ENCODE results near the gene TMED1. TPM values are rescaled to one million over a fixed set of nuclear protein-coding genes. Genes with fewer than 3 reads are reported as not detected.
"Not testable (repeated sequence)": the region's sequence is repeated elsewhere in the genome, so short reads cannot be mapped to it uniquely, and the experiment has no call there.

Gene TMED1
- total and polyA plus RNA-seq, 10 donors, result 13.1 to 30.5 (median 19.3) TPM

DNA sequence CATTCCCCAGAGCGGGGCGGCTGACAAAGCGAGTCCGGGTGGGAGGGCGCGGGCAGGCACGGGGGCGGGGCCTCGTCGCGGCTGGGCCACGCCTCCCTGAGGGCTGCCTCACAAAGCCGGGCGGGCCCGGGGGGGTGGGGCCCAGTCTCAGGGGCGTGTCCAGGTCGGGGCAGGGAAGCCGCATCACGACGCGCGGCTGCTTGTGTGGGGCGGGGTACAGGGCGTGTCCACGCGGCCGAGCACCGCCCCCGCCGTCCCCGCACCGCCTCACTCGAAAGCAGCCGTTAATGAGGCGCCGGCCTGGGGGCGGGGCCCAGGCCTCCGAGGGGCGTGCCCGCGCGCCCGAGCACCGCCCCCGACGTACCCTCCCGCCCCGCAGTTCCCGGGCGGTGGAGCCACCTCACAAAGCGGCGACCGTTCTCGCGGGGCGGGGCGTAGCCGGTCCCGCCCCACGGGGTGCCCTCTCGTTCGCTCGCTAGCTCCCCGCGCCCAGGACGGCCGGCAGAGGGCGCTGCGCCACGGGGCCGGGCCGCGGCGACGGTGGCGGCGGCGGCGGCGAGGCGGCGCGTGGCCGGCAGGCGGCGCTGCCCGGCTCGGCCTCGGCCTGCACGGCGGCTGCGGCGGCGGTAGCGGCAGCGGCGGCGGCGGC, 35.1 kb upstream of the TMED1 start, which contains the start of gene CARM1:
Gene CARM1 (plus strand): TSS at position 599 of the 649 bp plus-strand sequence. CDS start 150 bp downstream, outside the sequence.
- Histone ChIP-seq H3K36me3 (peaks cover 0 to 17% (median 0%) of the 10 kb centered on the region in 6 donors), H3K9me3 (no peaks in the 10 kb centered on the region), H3K4me1 (peaks cover 4 to 77% (median 34%) of the 10 kb centered on the region in 6 donors), H3K27ac (peak within 1 kb of the TSS in 7 of 8 donors; percentile 70 to 91 (median 83)), H3K27me3 (replicated peaks in 1 of 7) (peaks cover 0 to 4% (median 0%) of the 10 kb centered on the region in 7 donors), H3K4me3 (peak within 1 kb of the TSS; percentile 49 to 92 (median 68))
- peak in 2 of 3 donors; percentile 72 to 75 for TF ChIP-seq POLR2AphosphoS5 (IDR thresholded peaks at IDR 0.05)
- TF ChIP-seq, protein P1, sequence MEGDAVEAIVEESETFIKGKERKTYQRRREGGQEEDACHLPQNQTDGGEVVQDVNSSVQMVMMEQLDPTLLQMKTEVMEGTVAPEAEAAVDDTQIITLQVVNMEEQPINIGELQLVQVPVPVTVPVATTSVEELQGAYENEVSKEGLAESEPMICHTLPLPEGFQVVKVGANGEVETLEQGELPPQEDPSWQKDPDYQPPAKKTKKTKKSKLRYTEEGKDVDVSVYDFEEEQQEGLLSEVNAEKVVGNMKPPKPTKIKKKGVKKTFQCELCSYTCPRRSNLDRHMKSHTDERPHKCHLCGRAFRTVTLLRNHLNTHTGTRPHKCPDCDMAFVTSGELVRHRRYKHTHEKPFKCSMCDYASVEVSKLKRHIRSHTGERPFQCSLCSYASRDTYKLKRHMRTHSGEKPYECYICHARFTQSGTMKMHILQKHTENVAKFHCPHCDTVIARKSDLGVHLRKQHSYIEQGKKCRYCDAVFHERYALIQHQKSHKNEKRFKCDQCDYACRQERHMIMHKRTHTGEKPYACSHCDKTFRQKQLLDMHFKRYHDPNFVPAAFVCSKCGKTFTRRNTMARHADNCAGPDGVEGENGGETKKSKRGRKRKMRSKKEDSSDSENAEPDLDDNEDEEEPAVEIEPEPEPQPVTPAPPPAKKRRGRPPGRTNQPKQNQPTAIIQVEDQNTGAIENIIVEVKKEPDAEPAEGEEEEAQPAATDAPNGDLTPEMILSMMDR (IDR thresholded peaks at IDR 0.05 in 8 of 11, conservative IDR thresholded peaks at IDR 0.05 in 3 of 11), result peak; percentile 50 to 95 (median 86)
- TF ChIP-seq POLR2A (IDR thresholded peaks at IDR 0.05), result no peak
- WGBS, 5 donors, result 0 to 1% (median 1%) methylated on average over 4 to 98 of the region's 99 CpGs
- peak; percentile 100 for DNase-seq
- intact Hi-C loops (cut with DNase I; ENCODE audit: low total_unique reads), result no loop called here

- intact Hi-C loops (cut with DNase I; ENCODE audit: low total_unique reads), result no loop called here
- no peak for TF ChIP-seq POLR2AphosphoS5 (IDR thresholded peaks at IDR 0.05)
- TF ChIP-seq POLR2A (IDR thresholded peaks at IDR 0.05), result no peak
- TF ChIP-seq, protein P1 (IDR thresholded peaks at IDR 0.05 in 8 of 11, conservative IDR thresholded peaks at IDR 0.05 in 3 of 11), result no peak
- WGBS, 5 donors, result 1 to 8% (median 4%) methylated on average over 19 to 22 of the region's 22 CpGs
- peaks cover 0 to 4% (median 0%) of the 10 kb centered on the region in 7 donors for H3K27me3 ChIP-seq (replicated peaks in 1 of 7)
- DNase-seq, result no peak
- peaks cover 0 to 20% (median 0%) of the 10 kb centered on the region in 6 donors for H3K36me3 ChIP-seq
- peaks cover 4 to 72% (median 33%) of the 10 kb centered on the region in 6 donors for H3K4me1 ChIP-seq
- no peaks in the 10 kb centered on the region for H3K9me3 ChIP-seq
- H3K4me3 ChIP-seq, result peak overlapping the region; percentile 20 to 68 (median 32)
- H3K27ac ChIP-seq, result peak overlapping the region in 7 of 8 donors; percentile 70 to 91 (median 83)
Observed at GRCh38 chr19:10870501-10870954, 34.5 kb upstream of the TMED1 start.

- H3K27me3 ChIP-seq (replicated peaks in 1 of 7); H3K9me3 ChIP-seq; intact Hi-C loops (cut with DNase I; ENCODE audit: low total_unique reads); H3K4me3 ChIP-seq: not testable (repeated sequence)
- H3K27ac ChIP-seq, result peak overlapping the region in 5 of 8 donors; percentile 74 to 88 (median 83)
- H3K4me1 ChIP-seq, result peaks cover 4 to 67% (median 33%) of the 10 kb centered on the region in 6 donors
- H3K36me3 ChIP-seq, result peaks cover 0 to 22% (median 0%) of the 10 kb centered on the region in 6 donors
- DNase-seq, result peak; percentile 90
- WGBS, 5 donors, result 90 to 95% (median 94%) methylated on average over 11 of the region's 11 CpGs
Observed at GRCh38 chr19:10869872-10870311, 33.9 kb upstream of the TMED1 start.

GRCh38 chr19:10868872-10869547, 33.0 kb upstream of the TMED1 start:
- no peaks in the 10 kb centered on the region for H3K9me3 ChIP-seq
- peak; percentile 80 for DNase-seq
- intact Hi-C loops (cut with DNase I; ENCODE audit: low total_unique reads), result no loop called here
- peaks cover 0 to 4% (median 0%) of the 10 kb centered on the region in 7 donors for H3K27me3 ChIP-seq (replicated peaks in 1 of 7)
- TF ChIP-seq POLR2AphosphoS5 (IDR thresholded peaks at IDR 0.05) (no peak), POLR2A (IDR thresholded peaks at IDR 0.05) (no peak)
- TF ChIP-seq, protein P1 (IDR thresholded peaks at IDR 0.05 in 8 of 11, conservative IDR thresholded peaks at IDR 0.05 in 3 of 11), result no peak
- 86 to 96% (median 92%) methylated on average over 10 of the region's 10 CpGs for WGBS, 5 donors
- H3K4me1 ChIP-seq, result peaks cover 4 to 68% (median 40%) of the 10 kb centered on the region in 6 donors
- no peak overlapping the region for H3K4me3 ChIP-seq
- peak overlapping the region in 4 of 8 donors; percentile 63 to 85 (median 82) for H3K27ac ChIP-seq
- peaks cover 0 to 22% (median 0%) of the 10 kb centered on the region in 6 donors for H3K36me3 ChIP-seq
